ENCODE measurements around the gene PPP4R1. TPM values are rescaled to one million over a fixed set of nuclear protein-coding genes. Genes with fewer than 3 reads are reported as not detected.
A peak's percentile ranks its signal among the peaks of the same experiment; 100 is the strongest.

The PPP4R1 gene
- total RNA-seq, 1 experiment from 2014 or later = 66.7 TPM

GRCh38 chr18:9663377-9663776 is 49.0 kb upstream of the PPP4R1 start:
- DNase-seq (ENCODE audit: low read depth, low spot score) (no peak), ATAC-seq (no peak)
- H3K4me1 ChIP-seq (ENCODE audit: control insufficient read depth in 1 of 2, insufficient read depth in 2 of 2, low read length in 2 of 2) = peaks cover 0 to 14% of the 10 kb centered on the region in 2 experiments; a peak in 2 of 4 replicates
- H3K27ac ChIP-seq (ENCODE audit: low read depth, low read length) = no peak overlapping the region
- no peak overlapping the region for H3K9ac ChIP-seq (ENCODE audit: low read length)
- RAD21 ChIA-PET (ENCODE audit: low non-redundant PET in 1 of 2, low total read pairs in 2 of 2, uncharacterized antibody in 2 of 2, unreplicated experiment in 2 of 2) = no interaction called here
- no peaks in the 10 kb centered on the region for H3K27me3 ChIP-seq (ENCODE audit: insufficient read depth, low read length)
- H2AFZ ChIP-seq (ENCODE audit: low read depth, low read length, poor library complexity, severe bottlenecking) = peak overlapping the region; percentile 26
- no peaks in the 10 kb centered on the region for H3K9me2 ChIP-seq (ENCODE audit: insufficient read depth)
- H3K79me2 ChIP-seq (ENCODE audit: insufficient read depth, low read length) = no peaks in the 10 kb centered on the region
- no peaks in the 10 kb centered on the region for H3K9me3 ChIP-seq (ENCODE audit: control insufficient read depth in 1 of 2, insufficient read depth in 1 of 2, low read depth in 1 of 2, low read length in 2 of 2)
- no peak overlapping the region for H3K4me2 ChIP-seq (ENCODE audit: low read length)
- intact Hi-C loops (cut with micrococcal nuclease) = no loop called here
- no peaks in the 10 kb centered on the region for H3K36me3 ChIP-seq (ENCODE audit: control insufficient read depth in 1 of 2, insufficient read depth in 2 of 2, low read length in 2 of 2)
- no TSS peak for BruUV-seq (replicated peaks)
- H4K20me1 ChIP-seq (ENCODE audit: insufficient read depth) = no peaks in the 10 kb centered on the region
- no peak overlapping the region for H3K4me3 ChIP-seq (replicated peaks in 1 of 2; ENCODE audit: low read depth in 1 of 2, low read length in 2 of 2)
- CTCF ChIA-PET = interaction anchor here (1.8 kb wide), 1 partner anchor 10 kb away, joined by 6 read pairs; no protein-coding TSS in a partner anchor
- POLR2A ChIA-PET = interaction anchor here (1.2 kb wide), 1 partner anchor 20 kb away, joined by 3 read pairs; no protein-coding TSS in a partner anchor
- TF ChIP-seq, protein P1, sequence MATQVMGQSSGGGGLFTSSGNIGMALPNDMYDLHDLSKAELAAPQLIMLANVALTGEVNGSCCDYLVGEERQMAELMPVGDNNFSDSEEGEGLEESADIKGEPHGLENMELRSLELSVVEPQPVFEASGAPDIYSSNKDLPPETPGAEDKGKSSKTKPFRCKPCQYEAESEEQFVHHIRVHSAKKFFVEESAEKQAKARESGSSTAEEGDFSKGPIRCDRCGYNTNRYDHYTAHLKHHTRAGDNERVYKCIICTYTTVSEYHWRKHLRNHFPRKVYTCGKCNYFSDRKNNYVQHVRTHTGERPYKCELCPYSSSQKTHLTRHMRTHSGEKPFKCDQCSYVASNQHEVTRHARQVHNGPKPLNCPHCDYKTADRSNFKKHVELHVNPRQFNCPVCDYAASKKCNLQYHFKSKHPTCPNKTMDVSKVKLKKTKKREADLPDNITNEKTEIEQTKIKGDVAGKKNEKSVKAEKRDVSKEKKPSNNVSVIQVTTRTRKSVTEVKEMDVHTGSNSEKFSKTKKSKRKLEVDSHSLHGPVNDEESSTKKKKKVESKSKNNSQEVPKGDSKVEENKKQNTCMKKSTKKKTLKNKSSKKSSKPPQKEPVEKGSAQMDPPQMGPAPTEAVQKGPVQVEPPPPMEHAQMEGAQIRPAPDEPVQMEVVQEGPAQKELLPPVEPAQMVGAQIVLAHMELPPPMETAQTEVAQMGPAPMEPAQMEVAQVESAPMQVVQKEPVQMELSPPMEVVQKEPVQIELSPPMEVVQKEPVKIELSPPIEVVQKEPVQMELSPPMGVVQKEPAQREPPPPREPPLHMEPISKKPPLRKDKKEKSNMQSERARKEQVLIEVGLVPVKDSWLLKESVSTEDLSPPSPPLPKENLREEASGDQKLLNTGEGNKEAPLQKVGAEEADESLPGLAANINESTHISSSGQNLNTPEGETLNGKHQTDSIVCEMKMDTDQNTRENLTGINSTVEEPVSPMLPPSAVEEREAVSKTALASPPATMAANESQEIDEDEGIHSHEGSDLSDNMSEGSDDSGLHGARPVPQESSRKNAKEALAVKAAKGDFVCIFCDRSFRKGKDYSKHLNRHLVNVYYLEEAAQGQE (IDR thresholded peaks at IDR 0.05; ENCODE audit: low read depth) = no peak
- TF ChIP-seq, protein P2, sequence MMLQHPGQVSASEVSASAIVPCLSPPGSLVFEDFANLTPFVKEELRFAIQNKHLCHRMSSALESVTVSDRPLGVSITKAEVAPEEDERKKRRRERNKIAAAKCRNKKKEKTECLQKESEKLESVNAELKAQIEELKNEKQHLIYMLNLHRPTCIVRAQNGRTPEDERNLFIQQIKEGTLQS (IDR thresholded peaks at IDR 0.05) = no peak

GRCh38 chr18:9661564-9661963 is 47.2 kb upstream of the PPP4R1 start:
- BruUV-seq (replicated peaks) = no TSS peak
- DNase-seq (ENCODE audit: low read depth, low spot score) (no peak), ATAC-seq (peak; percentile 34; the same call in 1 of the 2 replicates)
- intact Hi-C loops (cut with micrococcal nuclease) = no loop called here
- ChIA-PET POLR2A (no interaction called here), CTCF (interaction anchor here (1.2 to 1.8 kb wide), 3 partner anchors 11 to 49 kb away, joined by 3 to 6 read pairs (median 5); no protein-coding TSS in a partner anchor), RAD21 (ENCODE audit: low non-redundant PET in 1 of 2, low total read pairs in 2 of 2, uncharacterized antibody in 2 of 2, unreplicated experiment in 2 of 2) (no interaction called here)
- H3K9me3 ChIP-seq (ENCODE audit: control insufficient read depth in 1 of 2, insufficient read depth in 1 of 2, low read depth in 1 of 2, low read length in 2 of 2) = no peaks in the 10 kb centered on the region
- no peak overlapping the region for H2AFZ ChIP-seq (ENCODE audit: low read depth, low read length, poor library complexity, severe bottlenecking)
- no peak overlapping the region for H3K9ac ChIP-seq (ENCODE audit: low read length)
- H3K4me2 ChIP-seq (ENCODE audit: low read length) = no peak overlapping the region
- H3K36me3 ChIP-seq (ENCODE audit: control insufficient read depth in 1 of 2, insufficient read depth in 2 of 2, low read length in 2 of 2) = no peaks in the 10 kb centered on the region
- no peak overlapping the region for H3K4me3 ChIP-seq (replicated peaks in 1 of 2; ENCODE audit: low read depth in 1 of 2, low read length in 2 of 2)
- TF ChIP-seq RAD21 (IDR thresholded peaks at IDR 0.05; ENCODE audit: low read depth) (peak; percentile 50; the same call in 1 of the 2 replicates), SRF (IDR thresholded peaks at IDR 0.05; ENCODE audit: low read depth) (no peak), CTCF (IDR thresholded peaks at IDR 0.05 in 2 of 3, conservative IDR thresholded peaks at IDR 0.05 in 1 of 3; ENCODE audit: borderline replicate concordance in 1 of 3, insufficient read depth in 1 of 3, low read depth in 2 of 3, low read length in 2 of 3) (peak; percentile 9 to 38 (median 14); a peak in 2 of 6 replicates)
- no peaks in the 10 kb centered on the region for H4K20me1 ChIP-seq (ENCODE audit: insufficient read depth)
- H3K27ac ChIP-seq (ENCODE audit: low read depth, low read length) = no peak overlapping the region
- H3K79me2 ChIP-seq (ENCODE audit: insufficient read depth, low read length) = no peaks in the 10 kb centered on the region
- H3K4me1 ChIP-seq (ENCODE audit: control insufficient read depth in 1 of 2, insufficient read depth in 2 of 2, low read length in 2 of 2) = peaks cover 0 to 24% of the 10 kb centered on the region in 2 experiments; a peak in 2 of 4 replicates
- no peaks in the 10 kb centered on the region for H3K9me2 ChIP-seq (ENCODE audit: insufficient read depth)
- no peaks in the 10 kb centered on the region for H3K27me3 ChIP-seq (ENCODE audit: insufficient read depth, low read length)

Measured in HCT116 (cell line).